Right renal pelvis (tissue), 4 donors: Measurements from ENCODE around the gene DEFB113. TPM values are rescaled to one million over a fixed set of nuclear protein-coding genes. Genes with fewer than 3 reads are reported as not detected.

Experiments used
- DNase-seq, 4 donors: peaks; one replicate each; pipeline ENCODE4 v3.0.0-alpha.2; 2013; ENCODE audit warnings: low read depth in 4 of 4, low spot score in 3 of 4, missing footprints in 1 of 4
- polyA plus RNA-seq, 4 donors: library from polyadenylated mRNA; unstranded; fragments of 120-200 nt; gene quantifications; one replicate each; pipeline ENCODE4 v1.2.1, GENCODE V29; 2013; ENCODE audit not compliant: insufficient read length in 4 of 4

DEFB113 gene
- polyA plus RNA-seq, 4 donors: not detected

GRCh38 chr6:49937811-49938210 lies 31.6 kb downstream of the DEFB113 start:
- no peak for DNase-seq

DNA sequence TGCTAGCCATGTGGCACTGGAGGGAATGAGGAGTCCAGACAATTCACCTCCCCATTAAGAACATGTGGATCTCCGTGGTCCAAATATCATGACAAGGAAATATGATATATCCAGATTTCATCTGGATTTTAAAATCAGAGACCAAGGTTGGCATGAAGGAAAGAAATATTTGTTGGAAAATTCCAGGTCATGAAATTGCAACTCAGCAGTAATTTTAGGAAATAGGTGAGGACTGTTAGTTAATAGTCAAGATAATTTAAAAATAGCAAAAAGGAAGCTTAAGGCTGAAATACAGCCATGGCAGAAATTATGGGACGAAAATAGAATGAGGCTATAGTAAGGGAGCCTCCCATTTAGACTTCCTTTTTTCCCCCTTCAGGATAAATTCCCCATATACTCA lies 32.4 kb downstream of the DEFB113 start:
- no peak for DNase-seq

DNA sequence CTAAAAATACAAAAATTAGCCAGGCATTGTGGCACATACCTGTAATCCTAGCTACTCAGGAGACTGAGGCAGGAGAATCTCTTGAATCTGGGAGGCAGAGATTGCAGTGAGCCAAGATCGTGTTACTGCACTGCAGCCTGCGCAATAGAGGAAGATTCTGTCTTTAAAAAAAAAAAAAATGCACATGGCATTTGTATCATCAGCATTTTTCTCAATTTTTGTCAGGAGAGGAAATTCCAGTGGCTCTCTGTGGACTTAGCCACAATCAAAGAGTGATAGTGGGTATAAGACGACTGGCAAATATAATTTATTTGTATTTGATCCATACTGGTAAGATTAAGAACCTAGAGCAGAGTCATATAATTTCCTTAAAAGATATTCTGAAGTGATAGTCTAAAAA lies 34.0 kb downstream of the DEFB113 start:
- DNase-seq: no peak

GRCh38 chr6:49934770-49935169 lies 34.7 kb downstream of the DEFB113 start:
- no peak for DNase-seq

DNA sequence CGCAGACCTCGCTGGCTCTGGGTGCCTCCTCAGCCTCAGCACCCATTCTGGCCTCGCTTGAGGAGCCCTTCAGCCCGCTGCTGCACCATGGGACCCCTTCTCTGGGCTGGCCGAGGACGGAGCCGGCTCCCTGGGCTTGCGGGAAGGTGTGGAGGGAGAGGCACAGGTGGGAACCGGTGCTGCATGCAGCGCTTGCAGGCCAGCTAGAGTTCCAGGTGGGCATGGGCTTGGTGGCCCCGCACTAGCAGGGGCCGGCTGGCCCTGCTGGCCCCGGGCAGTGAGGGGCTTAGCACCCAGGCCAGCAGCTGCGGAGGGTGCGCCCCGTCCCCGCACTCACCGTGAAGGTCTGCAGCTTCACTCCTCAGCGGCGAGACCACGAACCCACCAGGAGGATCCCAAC lies 35.9 kb downstream of the DEFB113 start:
- no peak for DNase-seq

DNA sequence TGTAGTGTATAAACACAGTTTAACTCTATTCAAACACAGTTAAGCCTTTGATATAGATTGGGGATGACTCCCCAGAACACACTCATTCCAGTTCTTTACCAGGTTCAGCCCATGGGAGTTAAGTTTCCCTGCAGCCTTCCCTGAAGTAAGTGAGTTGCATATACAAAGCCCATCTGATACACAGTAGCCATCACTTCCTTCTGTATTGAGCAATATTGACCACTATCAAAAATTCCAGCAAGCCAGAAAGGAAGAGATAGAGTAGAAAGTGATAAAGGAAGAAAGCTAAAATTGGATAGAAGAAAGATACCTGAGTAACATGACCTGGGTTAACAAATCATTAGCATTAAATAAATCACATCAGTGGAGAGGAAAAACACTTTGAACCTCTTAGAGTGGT lies 40.1 kb downstream of the DEFB113 start:
- no peak for DNase-seq

DNA sequence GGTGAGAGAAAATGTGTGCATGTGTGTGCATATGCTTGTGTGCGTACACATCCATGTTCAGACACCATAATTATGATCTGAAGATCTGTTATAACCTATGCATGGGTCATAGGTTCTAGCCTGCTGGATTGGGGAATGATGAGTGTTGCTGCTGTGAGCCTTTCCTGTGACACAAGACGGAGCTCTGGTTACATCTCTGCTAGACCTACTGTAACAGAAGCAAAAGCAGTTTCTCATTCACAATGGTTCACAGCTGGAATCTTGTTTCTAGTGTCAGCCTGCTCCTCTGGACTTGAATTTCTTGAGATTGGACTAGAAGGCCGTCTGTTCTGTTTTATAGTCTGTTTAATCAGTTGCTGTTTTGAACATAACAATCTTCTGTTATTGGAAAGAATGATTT lies 45.6 kb downstream of the DEFB113 start:
- DNase-seq: no peak

DNA sequence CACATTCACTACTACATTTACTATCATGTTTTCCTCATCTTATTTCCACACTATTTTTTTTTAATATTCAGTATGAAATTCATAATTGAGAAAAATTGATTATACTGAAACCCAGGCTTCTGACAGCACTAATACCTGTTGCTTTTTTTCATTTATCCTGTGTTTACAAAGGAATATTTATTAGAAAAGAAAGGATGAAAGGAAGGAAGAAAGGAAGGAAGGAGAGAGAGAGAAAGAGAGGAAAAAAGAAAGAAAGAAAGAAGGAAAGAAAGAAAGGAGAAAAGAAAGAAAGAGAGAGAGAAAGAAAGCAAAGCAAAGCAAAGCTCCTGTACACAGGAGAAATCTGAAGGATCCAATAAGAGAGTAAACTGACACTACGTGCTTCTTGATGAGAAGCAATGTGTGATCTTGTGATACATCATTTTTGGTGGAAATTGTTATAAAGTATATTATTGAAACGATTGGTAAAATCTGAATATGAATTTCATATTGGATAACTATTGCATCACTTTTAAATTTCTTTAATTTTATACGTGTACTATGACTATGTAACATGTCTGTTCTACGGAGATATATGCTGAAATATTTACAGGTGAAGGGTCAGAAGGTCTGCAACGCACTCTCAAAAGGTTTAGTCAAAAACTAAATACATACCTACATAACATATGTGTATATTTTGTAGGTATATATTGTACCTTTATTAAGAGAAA lies 49.3 kb downstream of the DEFB113 start:
- DNase-seq: no peak

GRCh38 chr6:49919261-49919660 lies 50.2 kb downstream of the DEFB113 start:
- DNase-seq: no peak

GRCh38 chr6:49918787-49919186 lies 50.6 kb downstream of the DEFB113 start:
- no peak for DNase-seq

Other genes with a start within 250 kb of the DEFB113 start
- gene CRISP3, start 225.2 kb downstream of the DEFB113 start, polyA plus RNA-seq: under 1 TPM in 3 of 4 donors, not detected in 1; 0.08 to 0.42 (median 0.24) TPM
- not detected for gene PGK2, start 182.3 kb downstream of the DEFB113 start, polyA plus RNA-seq
- gene CRISP1, start 103.1 kb downstream of the DEFB113 start, polyA plus RNA-seq: under 1 TPM in 1 of 4 donors, not detected in 3; 0.05 TPM
- not detected for gene DEFB114, start 5.5 kb downstream of the DEFB113 start, polyA plus RNA-seq
- gene DEFB110, start 52.4 kb upstream of the DEFB113 start, polyA plus RNA-seq: not detected
- gene DEFB112, start 80.3 kb upstream of the DEFB113 start, polyA plus RNA-seq: not detected